H1 (cell line): ENCODE measurements around the gene ATP9B. TPM values are rescaled to one million over a fixed set of nuclear protein-coding genes. Genes with fewer than 3 reads are reported as not detected.

Experiments used
- CHD2 ChIP-seq: IDR thresholded peaks from 2 replicates; pipeline ENCODE4 v1.6.1; 2012; ENCODE audit warnings: low read length, improper control_type of control experiment
- CTCF ChIP-seq, 3 experiments: IDR thresholded peaks; 1 replicate in 2 of 3; 2 replicates in 1 of 3; pipeline versions ENCODE4 v1.5.1 to v1.6.1; 2011; ENCODE audit warnings: low read length in 3 of 3, mild to moderate bottlenecking in 3 of 3, inconsistent platforms in 2 of 3, low read depth in 1 of 3, moderate library complexity in 1 of 3; ENCODE audit not compliant: insufficient read depth in 1 of 3; ENCODE audit errors: control extremely low read depth in 1 of 3
- FOSL1 ChIP-seq: IDR thresholded peaks from 2 replicates; pipeline ENCODE4 v1.6.1; 2011; ENCODE audit warnings: mild to moderate bottlenecking, low read depth, low read length, moderate library complexity; ENCODE audit not compliant: insufficient read depth
- RBBP5 ChIP-seq: IDR thresholded peaks from 2 replicates; pipeline ENCODE4 v1.7.1; 2012; ENCODE audit warnings: low read depth, mild to moderate bottlenecking, inconsistent platforms, low read length, moderate library complexity, borderline replicate concordance
- RFX5 ChIP-seq: IDR thresholded peaks from 2 replicates; pipeline ENCODE4 v1.6.1; 2011; ENCODE audit warnings: low read depth, low read length, improper control_type of control experiment, borderline replicate concordance
- SIRT6 ChIP-seq: IDR thresholded peaks from one replicate; pipeline ENCODE4 v1.7.1; 2012; ENCODE audit warnings: low read length, inconsistent platforms
- SIX5 ChIP-seq: IDR thresholded peaks from 2 replicates; pipeline ENCODE4 v1.6.1; 2011; ENCODE audit warnings: mild to moderate bottlenecking, low read depth, low read length
- SUZ12 ChIP-seq: fragments of 200-600 bp; sonication (generic); IDR thresholded peaks from 2 replicates; pipeline ENCODE4 v1.6.1; 2012; ENCODE audit warnings: mild to moderate bottlenecking, inconsistent platforms, low read length, moderate library complexity, mixed read lengths
- ZNF274 ChIP-seq: IDR thresholded peaks from 2 replicates; pipeline ENCODE4 v1.7.0; 2012; ENCODE audit warnings: low read length, borderline replicate concordance; ENCODE audit errors: extremely low read depth
- polyA plus RNA-seq, 7 experiments: library from polyadenylated mRNA; depleted of rRNA in 3 of 7; stranded (reverse) in 5 of 7; unstranded in 2 of 7; fragments of >200 nt in 5 of 7; fragments of 200-250 nt in 2 of 7; gene quantifications; 1 replicate in 5 of 7; 2 replicates in 1 of 7; 4 replicates in 1 of 7; pipeline versions ENCODE4 v1.2.1 to v1.2.3, GENCODE V29; 2011 to 2013; ENCODE audit warnings: missing spikeins in 2 of 7, mixed read lengths in 2 of 7
- total RNA-seq: library from RNA; stranded (reverse); fragmentation: NEBNext Ultra II Directional; extraction: Animal tissue kit (Norgen Biotek cat#: 25700); gene quantifications from 2 replicates; pipeline ENCODE4 v1.2.1, GENCODE V29; 2021

ATP9B gene
- total and polyA plus RNA-seq, 2 of the 8 experiments (the other 6 are each of a cell fraction or from before 2014, with no cell fraction given), result 15.1 to 21.7 TPM

GRCh38 chr18:79030680-79031079 lies 38.5 kb upstream of the ATP9B start (continued):
- no peak for TF ChIP-seq CTCF (IDR thresholded peaks at IDR 0.05; ENCODE audit: control extremely low read depth in 1 of 3, insufficient read depth in 1 of 3, low read depth in 1 of 3, low read length in 3 of 3)
- no peak for TF ChIP-seq ZNF274
- no peak for TF ChIP-seq SIRT6
- TF ChIP-seq RBBP5, result no peak
- TF ChIP-seq FOSL1, result no peak
- no peak for TF ChIP-seq RFX5
- no peak for TF ChIP-seq SUZ12
- no peak for TF ChIP-seq CHD2
- TF ChIP-seq SIX5, result no peak
